Osteoblast (primary cell): ENCODE measurements around the gene KCNQ4. TPM values are rescaled to one million over a fixed set of nuclear protein-coding genes. Genes with fewer than 3 reads are reported as not detected.

ENCODE experiments used
- DNase-seq: peaks from one replicate; pipeline ENCODE4 v3.0.0; 2011; ENCODE audit warnings: low spot score, mixed read lengths; ENCODE audit not compliant: insufficient read length; ENCODE audit errors: missing footprints
- H2AFZ ChIP-seq: 2 replicates; pipeline ENCODE4 v1.6.0; 2011; ENCODE audit warnings: mild to moderate bottlenecking, low read length
- H3K27ac ChIP-seq: 2 replicates; pipeline ENCODE4 v1.5.1; 2011; ENCODE audit warnings: mild to moderate bottlenecking, low read depth, low read length, moderate library complexity
- H3K27me3 ChIP-seq: 2 replicates; pipeline ENCODE4 v1.6.0; 2012; ENCODE audit warnings: mild to moderate bottlenecking, control low read depth, inconsistent platforms, low read length, moderate library complexity; ENCODE audit not compliant: insufficient read depth
- H3K36me3 ChIP-seq: 2 replicates; pipeline ENCODE4 v1.5.1; 2011; ENCODE audit warnings: mild to moderate bottlenecking, low read length, control low read depth, moderate library complexity; ENCODE audit not compliant: insufficient read depth
- H3K4me1 ChIP-seq: 2 replicates; pipeline ENCODE4 v1.5.1; 2011; ENCODE audit warnings: mild to moderate bottlenecking, low read length, control low read depth, moderate library complexity; ENCODE audit not compliant: insufficient read depth
- H3K4me2 ChIP-seq: 2 replicates; pipeline ENCODE4 v1.6.0; 2011; ENCODE audit warnings: mild to moderate bottlenecking, low read length; ENCODE audit not compliant: insufficient read depth
- H3K4me3 ChIP-seq: fragments of 200-600 bp; sonication (generic); 3 replicates; pipeline ENCODE4 v1.5.1; 2012; ENCODE audit warnings: mild to moderate bottlenecking, low read length, inconsistent platforms; ENCODE audit not compliant: insufficient read depth
- H3K79me2 ChIP-seq: 2 replicates; pipeline ENCODE4 v1.6.0; 2012; ENCODE audit warnings: mild to moderate bottlenecking, low read length, control low read depth, inconsistent platforms; ENCODE audit not compliant: insufficient read depth
- H3K9me3 ChIP-seq: 2 replicates; pipeline ENCODE4 v1.5.1; 2011; ENCODE audit warnings: low read depth, low read length, control low read depth
- H4K20me1 ChIP-seq: 2 replicates; pipeline ENCODE4 v1.6.0; 2012; ENCODE audit warnings: mild to moderate bottlenecking, low read length, control low read depth; ENCODE audit not compliant: insufficient read depth
- total RNA-seq: library from RNA; depleted of rRNA; stranded (reverse); fragments of >200 nt; gene quantifications from 2 replicates; pipeline ENCODE4 v1.2.3, GENCODE V29; 2012
- TF ChIP-seq, protein P1 (sequence below): IDR thresholded peaks from 2 replicates; pipeline ENCODE4 v1.5.1; 2011; ENCODE audit warnings: mild to moderate bottlenecking, low read depth, low read length, moderate library complexity; ENCODE audit errors: extremely low read depth

Gene KCNQ4
- total RNA-seq, 1 donor = not detected

DNA sequence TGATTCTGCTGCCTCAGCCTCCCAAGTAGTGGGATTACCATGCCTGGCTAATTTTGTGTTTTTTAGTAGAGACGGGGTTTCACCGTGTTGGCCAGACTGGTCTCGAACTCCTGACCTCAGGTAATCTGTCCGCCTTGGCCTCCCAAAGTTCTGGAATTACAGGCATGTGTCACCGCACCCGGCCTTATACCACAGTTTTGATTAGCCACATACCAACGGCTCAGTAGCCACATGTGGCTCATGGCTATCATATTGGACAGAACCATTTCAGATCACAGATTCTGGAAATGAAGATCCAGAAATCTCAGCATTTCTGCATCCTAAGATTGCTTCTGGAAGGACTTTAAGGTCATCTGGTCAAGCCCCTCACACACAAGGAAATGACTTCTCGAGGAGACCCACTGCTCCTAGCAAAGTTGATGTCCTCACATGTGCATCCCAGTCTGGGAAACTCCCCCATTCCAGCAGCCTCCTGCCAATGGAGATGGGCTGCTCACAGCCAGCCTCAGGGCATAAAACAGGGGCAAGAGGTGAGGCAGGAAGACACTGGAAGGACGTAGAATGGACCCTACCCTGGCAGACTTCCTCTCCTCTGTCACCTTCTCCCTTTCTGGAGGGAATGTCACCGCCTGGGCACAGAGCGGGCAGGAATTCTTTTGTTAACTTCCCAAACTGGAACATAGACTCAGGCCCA, 96.0 kb downstream of the KCNQ4 start:
- no peak overlapping the region for H3K27ac ChIP-seq
- no peaks in the 10 kb centered on the region for H3K27me3 ChIP-seq
- H3K4me3 ChIP-seq = no peak overlapping the region
- no peaks in the 10 kb centered on the region for H3K79me2 ChIP-seq
- H4K20me1 ChIP-seq = no peaks in the 10 kb centered on the region
- H3K4me2 ChIP-seq = no peak overlapping the region
- peaks cover 33% of the 10 kb centered on the region for H3K4me1 ChIP-seq
- H3K36me3 ChIP-seq = no peaks in the 10 kb centered on the region
- no peak for DNase-seq
- H2AFZ ChIP-seq = peak overlapping the region; percentile 44
- H3K9me3 ChIP-seq = peaks cover 6% of the 10 kb centered on the region
- TF ChIP-seq, protein P1, sequence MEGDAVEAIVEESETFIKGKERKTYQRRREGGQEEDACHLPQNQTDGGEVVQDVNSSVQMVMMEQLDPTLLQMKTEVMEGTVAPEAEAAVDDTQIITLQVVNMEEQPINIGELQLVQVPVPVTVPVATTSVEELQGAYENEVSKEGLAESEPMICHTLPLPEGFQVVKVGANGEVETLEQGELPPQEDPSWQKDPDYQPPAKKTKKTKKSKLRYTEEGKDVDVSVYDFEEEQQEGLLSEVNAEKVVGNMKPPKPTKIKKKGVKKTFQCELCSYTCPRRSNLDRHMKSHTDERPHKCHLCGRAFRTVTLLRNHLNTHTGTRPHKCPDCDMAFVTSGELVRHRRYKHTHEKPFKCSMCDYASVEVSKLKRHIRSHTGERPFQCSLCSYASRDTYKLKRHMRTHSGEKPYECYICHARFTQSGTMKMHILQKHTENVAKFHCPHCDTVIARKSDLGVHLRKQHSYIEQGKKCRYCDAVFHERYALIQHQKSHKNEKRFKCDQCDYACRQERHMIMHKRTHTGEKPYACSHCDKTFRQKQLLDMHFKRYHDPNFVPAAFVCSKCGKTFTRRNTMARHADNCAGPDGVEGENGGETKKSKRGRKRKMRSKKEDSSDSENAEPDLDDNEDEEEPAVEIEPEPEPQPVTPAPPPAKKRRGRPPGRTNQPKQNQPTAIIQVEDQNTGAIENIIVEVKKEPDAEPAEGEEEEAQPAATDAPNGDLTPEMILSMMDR = no peak

DNA sequence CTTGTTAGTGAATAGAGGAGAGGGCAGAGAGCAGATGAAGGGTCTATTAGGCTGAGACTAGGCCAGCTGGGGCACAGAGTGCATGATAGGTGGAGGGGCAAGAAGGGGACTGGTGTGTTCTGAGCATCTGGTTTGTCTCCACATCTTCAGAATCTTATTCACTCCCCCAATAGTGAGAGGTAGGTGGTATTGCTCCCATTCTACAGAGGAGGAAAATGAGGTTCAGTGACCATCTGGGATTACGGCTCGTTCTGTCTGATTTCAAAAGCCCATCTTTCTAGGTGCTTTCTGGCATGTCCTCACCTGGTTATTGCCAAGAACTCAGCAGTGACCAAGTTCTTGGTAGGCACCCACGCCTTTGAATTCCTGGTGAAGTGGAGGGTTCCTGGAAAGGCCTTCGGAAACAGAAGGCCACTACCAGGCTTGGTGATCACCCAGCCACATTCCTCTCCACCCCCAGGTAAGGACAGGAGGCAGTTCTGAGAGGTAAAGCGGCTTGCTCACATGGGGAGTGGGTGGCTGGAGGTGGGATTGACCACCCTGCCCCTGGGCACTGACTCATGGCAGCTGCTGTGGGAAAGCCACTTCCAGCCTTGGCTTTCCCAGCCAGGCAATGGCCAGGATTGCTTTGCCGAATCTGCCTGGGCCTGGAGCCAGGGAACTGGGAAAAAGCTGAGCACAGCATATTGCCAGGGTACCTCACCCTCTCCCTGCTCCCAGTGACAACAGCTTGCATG, 97.4 kb downstream of the KCNQ4 start:
- Histone ChIP-seq H3K4me1 (peaks cover 24% of the 10 kb centered on the region), H3K27ac (no peak overlapping the region), H3K4me3 (no peak overlapping the region), H3K36me3 (no peaks in the 10 kb centered on the region), H4K20me1 (no peaks in the 10 kb centered on the region), H3K9me3 (peaks cover 6% of the 10 kb centered on the region), H3K4me2 (no peak overlapping the region), H3K27me3 (no peaks in the 10 kb centered on the region), H2AFZ (no peak overlapping the region), H3K79me2 (no peaks in the 10 kb centered on the region)
- TF ChIP-seq, protein P1 = no peak
- DNase-seq = no peak

DNA sequence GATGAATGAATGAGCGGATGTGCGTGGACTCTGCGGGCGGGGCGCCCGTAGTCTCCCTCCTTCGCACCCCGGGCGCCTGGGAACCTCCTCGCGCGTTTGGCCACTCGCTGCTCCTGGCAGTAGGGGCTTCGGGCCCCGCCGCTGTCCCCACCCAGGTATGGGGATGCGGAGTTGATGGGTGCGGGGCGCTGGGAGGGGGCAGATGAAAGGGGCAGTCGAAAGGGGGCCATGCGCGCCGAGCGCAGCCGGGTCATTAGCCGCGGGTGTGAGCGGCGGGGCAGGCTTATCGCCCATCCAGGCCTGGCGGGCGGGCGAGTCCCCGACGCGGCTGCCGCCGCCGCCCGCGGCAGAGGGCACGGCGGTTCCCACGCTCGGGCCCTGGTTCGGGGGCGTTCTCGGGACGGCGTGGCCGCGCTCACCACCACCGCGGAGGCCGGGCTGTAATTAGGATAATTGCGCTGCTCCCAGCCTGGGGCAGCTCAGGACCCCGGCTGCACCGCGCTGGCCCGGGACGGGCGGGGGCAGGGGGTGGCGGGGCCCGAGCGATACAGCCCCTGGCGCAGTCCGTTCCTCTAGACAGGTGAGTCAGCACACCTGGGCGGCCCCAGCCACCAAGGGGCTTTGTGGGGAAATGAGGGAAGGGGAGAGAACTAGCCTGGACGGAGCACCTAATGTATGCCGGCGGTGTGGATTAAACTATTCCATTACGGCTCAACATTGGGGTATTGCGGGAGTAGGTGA, 100.6 kb downstream of the KCNQ4 start:
- no peaks in the 10 kb centered on the region for H3K27me3 ChIP-seq
- no peaks in the 10 kb centered on the region for H4K20me1 ChIP-seq
- no peaks in the 10 kb centered on the region for H3K9me3 ChIP-seq
- H3K4me1 ChIP-seq = no peaks in the 10 kb centered on the region
- no peaks in the 10 kb centered on the region for H3K36me3 ChIP-seq
- DNase-seq = peak; percentile 62
- H3K4me2 ChIP-seq = peak overlapping the region; percentile 48
- H3K27ac ChIP-seq = no peak overlapping the region
- TF ChIP-seq, protein P1 = no peak
- no peaks in the 10 kb centered on the region for H3K79me2 ChIP-seq
- peak overlapping the region; percentile 48 for H3K4me3 ChIP-seq
- peak overlapping the region; percentile 50 for H2AFZ ChIP-seq
